Hepatic stellate cell (primary cell): ENCODE results near the gene CYB561A3.

Experiments used
- DNase-seq: peaks from one replicate; pipeline ENCODE4 v3.0.0; 2011; ENCODE audit warnings: low spot score

The CYB561A3 gene

DNA sequence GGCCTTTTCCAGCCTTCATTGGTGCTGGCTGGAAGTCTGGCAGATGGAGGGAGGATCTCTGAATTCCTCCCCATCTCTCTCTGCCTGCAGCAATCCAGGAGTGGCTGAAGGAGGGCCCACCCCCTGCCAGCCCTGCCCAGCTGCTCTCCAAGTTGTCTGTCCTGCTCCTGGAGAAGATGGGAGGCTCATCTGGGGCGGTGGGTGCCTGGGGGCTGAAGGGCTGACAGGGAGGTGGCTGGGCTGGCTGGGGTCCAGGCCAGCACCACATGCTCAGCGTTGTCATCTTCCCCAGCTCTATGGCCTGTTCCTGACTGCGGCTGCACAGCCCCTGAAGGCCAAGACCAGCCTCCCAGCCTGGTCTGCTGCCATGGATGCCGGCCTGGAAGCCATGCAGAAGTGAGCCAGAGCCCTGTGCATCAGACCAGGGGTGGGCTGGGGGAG is 16.5 kb downstream of the CYB561A3 start:
- no peak for DNase-seq

DNA sequence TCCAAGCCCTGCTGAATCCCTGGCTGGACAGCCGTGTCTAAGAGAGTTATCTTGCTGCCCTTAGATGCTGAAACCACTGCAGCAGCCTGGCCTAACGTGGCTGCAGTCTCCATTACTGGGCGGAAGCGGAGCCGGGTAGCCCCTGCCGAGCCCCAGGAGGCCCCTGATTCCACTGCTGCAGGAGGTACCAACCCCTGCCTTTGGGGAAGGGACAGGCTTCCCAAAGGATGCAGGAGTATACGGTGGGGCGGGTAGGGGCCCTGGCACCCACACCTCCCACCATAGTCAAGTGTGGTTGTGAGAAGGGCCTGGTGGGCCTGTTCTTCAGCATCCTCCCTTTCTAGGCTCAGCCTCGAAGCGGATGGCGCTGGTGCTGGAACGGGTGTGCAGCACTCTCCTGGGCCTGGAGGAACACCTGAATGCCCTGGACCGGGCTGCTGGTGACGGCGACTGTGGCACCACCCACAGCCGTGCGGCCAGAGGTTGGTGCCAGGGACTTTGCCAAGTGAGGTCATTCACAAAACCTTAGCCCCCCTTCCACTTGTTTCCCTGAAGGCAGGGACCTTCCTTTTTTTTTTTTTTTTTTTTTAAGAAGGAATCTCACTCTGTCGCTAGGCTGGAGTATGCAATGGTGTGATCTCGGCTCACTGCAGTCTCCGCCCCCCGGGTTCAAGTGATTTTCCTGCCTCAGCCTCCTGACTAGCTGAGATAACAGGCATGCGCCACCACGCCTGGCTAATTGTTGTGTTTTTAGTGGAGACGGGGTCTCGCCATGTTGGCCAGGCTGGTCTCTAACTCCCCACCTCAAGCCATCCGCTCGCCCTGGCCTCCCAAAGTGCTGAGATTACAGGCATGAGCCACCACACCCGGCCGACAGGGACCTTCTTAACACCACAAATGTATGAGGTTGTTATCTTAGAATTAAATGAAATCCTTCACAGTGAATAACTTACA is 17.6 kb downstream of the CYB561A3 start:
- no peak for DNase-seq

DNA sequence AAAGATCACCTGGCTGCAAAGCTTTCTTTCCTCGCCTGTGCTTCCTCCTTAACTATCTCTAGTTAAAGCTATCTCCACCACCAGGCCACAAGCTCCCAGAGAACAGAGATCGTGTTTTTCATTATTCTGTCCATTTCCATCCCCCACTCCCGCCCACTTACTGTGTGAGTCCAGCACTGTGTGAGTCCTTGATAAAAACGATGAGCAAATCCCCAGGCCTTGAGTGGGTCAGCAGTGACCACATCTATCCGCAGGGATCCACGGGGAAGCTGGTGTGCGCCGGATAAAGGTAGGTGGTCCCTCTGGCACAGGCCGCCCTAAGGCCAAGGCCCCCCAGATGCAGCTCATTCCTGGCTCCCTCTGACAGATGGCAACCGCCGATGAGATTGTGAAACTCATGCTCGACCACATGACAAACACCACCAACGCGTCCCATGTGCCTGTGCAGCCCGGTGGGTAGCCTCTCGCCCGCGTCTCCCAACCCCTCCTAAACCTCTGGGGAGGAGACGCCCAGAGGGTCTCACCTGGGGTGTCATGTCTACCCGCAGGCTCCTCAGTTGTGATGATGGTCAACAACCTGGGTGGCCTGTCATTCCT is 19.4 kb downstream of the CYB561A3 start:
- no peak for DNase-seq

DNA sequence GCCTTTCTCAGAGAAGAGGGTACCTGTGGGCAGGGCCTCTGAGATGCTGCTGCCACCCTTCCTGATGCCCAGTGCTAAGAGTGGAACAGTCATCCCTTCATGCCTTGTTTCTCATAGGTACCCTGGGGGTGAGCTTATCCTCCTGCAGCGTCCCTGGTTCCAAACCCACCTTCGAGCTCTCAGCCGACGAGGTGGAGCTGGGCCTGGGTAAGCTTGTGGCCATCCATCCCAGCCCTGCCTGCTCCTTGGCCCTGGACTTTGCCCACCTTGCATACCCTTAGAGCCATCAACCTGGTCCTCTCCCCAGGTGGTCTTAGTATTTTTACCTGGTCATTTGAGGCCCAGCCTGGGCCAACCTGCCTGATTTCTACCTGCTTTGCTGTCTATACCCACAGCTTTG is 20.0 kb downstream of the CYB561A3 start:
- DNase-seq = no peak

DNA sequence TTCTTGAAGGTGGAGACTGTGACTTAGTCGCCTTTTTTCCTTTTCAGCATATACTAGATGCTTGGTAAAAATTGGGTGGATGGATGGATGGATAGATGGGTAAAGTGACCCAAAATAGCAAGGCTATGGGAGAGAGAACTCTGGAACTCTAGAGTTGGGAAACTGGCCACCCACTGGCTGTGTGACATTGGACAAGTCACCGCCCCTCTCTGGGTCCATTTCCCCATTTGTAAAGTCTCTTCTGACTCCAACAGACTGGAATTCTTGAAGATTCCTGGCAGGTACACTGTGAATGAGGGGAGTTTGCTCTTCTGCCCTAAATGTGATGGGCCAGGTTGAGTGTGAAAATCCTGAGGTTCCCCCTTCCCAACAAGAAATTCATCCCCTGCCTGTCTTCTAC is 20.7 kb downstream of the CYB561A3 start:
- no peak for DNase-seq

DNA sequence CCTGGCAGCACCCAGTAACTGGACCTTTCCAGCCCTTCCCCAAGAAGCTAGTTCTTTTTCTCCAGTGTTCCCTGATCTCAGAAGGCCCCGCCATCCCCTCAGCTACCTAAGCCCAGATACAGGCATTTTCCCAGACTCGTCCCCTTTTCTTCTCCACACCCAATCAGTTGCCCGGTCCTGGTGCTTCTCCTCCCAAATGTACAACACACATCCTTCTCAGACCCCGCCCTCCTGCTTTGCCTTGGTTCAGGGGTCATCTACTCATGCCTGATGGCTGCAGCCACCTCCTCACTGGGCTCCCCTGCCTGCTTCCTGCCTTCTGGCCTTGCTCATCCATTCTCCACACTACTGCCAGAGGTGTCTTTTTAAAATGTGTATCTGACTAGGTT is 22.2 kb downstream of the CYB561A3 start:
- DNase-seq = no peak

DNA sequence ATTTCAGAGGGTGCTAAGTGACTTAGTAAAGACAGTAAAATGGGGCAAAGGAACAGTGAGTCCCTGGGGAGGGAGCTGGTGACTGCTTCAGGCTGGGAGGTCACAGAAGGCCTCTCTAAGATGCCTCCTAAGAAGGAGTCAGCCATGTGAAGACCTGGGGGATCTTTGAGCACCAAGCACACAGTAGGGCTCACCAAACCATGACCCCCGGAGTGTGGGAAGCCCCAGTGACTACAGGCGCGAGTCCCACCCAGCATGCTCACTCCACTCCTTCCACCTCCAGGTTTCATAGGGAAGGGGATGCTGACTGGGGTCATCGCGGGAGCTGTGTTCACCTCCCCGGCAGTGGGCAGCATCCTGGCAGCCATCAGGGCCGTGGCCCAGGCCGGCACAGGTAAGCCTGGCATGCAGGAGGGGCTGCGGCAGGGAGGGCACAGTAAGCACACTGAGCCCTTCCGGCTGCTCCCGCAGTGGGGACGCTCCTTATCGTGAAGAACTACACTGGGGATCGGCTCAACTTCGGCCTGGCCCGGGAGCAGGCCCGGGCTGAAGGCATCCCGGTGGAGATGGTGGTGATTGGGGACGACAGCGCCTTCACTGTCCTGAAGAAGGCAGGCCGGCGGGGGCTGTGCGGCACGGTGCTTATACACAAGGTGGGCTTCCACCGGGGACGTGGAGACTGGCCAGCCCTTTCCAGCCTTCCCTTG is 22.7 kb downstream of the CYB561A3 start:
- no peak for DNase-seq

DNA sequence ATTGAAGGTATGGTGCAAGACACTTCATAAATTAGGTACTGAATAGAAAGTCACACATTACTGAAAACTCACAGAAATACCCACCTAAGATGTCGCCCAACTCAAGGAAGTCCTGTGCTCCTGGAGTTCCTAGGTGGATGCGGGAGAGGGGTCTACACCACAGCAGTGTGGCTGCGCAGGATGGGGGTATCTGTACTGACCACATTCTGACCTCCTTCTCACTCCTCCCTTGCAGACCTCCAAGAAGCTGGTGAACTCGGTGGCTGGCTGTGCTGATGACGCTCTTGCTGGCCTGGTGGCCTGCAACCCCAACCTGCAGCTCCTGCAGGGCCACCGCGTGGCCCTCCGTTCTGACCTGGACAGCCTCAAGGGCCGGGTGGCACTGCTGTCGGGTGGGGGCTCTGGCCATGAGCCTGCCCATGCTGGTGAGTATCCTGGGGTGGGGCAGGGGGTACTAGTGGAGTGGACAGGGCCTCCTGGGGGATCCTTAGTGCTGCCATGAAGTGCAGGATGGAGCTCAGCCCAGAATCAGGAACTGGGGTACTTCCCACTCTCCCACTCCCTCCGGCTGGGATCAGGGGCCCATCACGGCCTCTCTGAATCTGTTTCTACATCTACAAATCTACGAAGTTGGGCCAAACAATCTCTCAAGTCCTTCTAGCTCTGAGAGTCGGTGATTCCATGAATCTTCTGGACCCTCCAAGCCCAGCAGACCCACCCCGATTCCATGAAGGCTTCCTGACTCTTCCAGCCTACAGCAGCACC is 23.8 kb downstream of the CYB561A3 start:
- DNase-seq = no peak

DNA sequence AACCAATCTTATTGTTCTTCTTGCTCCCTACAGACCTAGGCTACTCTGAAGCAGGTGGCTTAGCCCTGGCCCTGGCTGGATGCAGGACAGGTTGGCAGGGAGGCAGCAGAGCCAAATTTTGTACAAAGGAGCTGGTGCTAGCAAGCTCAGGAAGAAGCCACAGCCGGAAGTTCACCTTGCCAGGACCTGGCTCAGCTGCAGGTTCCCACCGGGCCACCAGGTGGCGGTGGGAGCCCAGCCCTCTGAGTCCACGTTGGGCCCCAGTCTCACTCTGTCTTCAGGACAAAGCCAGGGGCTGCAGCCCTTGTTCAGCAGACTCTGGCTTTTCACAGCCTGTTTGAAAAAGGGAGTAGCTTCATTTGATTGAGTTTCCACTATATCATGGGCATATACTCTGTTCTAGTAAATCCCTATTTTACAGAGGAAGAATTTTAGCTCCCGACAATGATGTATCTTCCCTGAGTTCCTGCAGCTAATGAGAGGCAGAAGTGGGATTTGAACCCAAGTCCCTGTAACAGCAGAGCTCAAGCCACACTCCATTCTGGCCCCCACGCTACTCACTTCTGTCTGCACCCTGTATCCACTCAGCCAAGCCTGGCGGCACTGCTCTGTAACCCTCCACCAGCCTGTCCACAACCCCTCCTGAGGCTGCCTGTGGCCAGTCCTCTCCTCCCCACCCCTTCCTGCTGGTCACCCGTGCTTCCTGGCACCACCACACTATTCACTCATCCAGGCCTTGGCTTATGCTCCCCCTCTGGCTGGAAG is 25.3 kb downstream of the CYB561A3 start:
- peak; percentile 89 for DNase-seq

DNA sequence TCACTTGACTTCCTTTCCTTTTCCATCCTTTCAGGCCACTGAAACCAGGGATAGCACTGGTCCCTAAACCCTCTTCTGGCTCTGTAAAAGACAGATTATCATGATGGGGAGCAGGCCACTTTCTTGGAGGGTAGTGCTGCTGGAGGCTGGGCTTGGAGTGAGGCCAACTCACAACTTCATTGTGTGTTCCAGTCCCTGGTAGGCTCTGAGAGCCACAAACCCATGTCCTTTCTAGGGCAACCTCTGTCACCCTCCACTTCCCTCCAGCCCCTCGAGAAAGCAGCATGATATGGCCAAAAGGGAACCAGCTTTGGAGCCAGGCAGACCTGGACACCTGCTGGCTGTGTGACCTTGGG is 26.3 kb downstream of the CYB561A3 start:
- DNase-seq = no peak

DNA sequence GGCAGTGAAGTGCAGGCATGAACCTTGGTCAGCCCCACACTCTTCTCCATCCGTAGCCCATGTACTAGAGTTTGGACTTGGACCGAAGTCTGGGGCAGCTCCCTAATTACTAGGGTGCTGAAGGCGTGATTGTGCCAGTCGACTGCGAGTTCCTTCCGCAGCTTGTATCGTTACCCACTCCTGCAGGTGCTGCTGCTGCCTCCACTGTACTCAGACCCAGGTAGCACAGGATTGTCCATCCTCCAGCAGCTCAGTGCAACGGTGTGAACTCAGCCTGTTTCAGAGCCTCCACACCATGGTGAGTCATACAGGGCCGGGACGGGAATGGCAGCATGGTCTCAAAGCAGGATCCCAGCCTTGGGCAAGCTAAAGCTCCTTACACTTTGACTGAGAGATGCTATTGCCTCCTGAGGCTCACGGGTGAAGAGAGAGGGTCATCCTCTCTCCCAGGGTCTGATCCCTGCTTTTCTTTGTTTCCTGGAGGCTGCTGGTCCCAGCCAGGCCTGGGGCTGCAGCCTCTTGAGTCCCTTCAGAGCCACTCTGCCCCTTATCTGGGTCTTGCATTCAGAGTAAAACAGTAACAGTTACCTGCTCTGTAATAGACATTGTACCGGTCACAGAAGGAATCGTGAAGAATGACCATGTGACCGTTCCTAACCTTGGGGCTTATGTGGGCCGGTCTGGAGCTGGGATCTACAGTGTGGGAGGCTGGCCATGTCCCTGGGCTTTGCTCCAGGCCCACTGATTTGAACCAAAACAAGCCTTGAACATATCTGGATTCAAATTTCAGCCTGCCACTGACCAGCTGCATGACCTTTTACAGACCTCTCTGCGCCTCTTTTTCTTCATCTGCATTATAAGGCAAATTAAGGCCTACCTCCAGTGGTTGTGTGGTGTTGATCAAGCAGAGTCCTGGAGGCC is 27.0 kb downstream of the CYB561A3 start:
- peak; percentile 42 for DNase-seq

DNA sequence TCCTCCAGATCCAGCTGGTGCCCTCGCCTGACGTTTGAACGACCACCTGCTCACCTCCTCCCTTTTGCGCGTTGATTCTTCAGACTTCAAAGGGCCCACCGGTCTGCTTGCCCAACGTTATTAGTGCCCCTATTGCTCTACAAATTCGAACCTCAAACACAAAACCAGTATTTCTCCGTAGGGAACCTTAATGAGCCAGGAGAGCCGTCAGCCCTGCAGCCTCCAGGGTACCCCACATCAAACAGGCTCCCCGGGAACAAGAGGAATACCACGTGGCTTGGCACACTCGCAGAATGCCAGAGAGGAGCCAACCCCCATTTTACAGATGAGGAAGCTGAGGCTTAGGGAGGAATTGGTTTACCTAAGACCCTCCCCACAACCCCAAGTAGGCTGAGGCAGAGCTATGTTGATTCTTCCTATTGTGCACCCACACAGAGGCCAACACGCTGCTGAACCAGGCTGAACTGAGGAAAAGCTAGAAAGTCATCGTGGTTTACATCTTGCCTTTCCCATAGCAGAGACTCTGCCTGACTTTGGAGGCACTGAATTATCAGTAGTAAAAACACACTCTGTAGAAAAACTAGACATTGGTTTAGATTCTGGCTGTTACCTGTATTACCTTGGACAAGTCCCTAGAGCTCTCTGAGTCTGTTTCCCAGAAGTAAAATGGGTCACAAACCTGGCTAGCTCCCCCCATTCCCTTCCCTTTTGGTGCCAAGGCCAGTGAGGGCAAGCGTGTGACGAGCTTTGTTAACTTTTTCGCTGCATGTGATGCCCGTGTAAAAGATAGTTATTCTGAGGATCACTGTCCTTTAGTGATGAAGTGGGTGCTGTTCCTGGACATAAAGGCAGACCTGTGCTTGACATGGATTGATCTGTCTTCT is 27.9 kb downstream of the CYB561A3 start:
- DNase-seq = no peak

DNA sequence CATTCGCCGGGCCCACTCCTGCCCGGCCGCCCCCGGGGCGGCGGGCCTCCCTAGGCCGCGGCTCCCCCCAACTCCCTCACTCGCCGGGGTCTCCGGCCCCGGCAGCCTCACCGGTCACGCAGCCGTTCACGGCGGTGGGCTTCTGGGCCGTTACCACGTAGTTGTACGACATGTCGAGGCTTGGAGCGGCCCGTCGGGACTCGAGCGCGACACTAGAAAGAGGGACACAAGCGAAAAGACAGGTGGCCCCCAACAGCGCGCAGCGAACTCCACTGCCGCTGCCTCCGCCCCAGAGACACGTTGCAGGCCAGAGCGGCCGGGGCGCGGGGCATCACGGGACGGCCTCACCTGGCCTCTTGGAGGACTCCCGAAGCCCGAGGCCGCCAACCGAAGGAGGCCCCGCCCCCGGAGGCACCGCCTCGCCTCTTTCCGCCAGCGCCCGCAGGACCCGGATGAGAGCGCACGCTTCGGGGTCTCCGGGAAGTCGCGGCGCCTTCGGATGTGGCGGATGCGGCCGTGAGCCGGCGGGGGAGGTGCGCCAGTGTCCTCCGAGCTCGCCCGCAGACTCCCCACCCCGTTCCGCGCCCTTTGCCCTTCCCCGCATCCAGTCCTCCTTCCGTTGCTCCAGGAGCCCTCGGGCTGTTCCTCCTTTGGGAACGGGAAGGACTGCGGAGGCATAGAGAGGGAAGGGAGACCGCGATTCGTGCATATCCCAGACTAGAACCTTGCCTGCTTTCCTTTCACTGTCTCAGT is 28.7 kb downstream of the CYB561A3 start, which contains the start of the genes DDB1 and TKFC:
DDB1 (minus strand) TSS at position 309 of the 753 bp plus-strand sequence; CDS start at position 172, 137 bp downstream.
TKFC (plus strand) TSS at position 432 of the 753 bp plus-strand sequence. CDS start 1,501 bp downstream, outside the sequence.
- DNase-seq = peak; percentile 94

DNA sequence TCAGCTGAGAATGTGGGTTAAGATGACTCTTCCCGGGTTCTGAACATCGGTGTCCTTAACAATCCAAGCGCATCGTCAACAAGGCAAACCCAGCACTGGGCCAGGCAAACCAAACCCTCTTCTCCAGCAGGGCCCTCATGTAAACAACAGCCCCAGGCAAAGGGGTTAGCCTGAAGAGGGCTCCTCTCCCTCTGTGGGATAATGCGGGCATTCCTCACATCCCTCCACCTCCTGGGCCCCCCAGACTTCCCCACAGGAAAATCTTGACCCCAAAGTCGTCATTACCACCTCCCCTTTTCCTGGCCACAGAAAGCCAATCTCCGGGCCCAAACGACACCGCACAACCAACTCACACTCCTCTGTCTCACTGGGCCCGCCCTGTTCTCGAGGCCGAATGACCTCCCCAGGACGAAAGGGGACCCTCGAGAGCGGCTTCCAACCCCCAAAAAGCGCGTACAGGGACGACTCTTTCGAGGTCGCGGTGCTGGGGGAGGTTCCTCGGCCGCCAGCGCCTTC is 29.3 kb downstream of the CYB561A3 start:
- DNase-seq = peak; percentile 71

DNA sequence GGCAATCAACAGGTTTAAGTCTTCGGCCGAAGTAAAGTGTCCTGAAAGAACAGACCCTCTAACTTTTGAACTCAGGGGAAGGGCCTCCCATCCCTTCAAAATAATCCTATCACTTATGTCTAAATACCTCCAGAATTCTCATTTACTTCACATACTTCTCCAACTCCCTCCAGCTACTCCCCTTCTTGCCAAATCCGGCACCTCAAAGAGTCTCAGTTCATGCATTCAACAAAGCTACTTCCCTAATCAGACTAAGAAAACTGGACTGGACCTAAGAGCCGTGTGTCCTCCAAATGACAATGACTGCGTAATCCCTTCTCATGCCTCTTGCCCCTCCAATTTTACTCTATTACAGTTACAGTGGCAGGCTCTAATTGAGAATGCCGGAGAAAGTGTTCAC is 30.0 kb downstream of the CYB561A3 start:
- DNase-seq = no peak

DNA sequence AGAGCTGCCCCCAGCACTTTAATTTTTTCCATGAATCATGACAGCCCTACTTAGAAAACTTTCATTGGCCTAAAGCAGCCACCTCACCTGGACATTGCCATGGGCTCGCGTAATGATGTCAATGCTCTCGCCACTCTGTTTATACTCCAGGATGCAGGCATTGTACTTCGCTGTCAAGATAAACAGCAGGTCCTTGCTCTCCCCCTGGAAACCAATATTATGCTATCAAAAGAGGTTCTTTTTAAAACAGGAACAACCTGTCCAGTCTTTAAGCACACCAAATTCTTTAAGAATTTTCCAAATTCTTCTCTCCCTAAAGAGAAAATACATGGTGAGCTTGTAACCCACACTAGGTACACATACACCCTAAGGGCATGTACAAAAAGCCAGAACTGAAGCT is 31.8 kb downstream of the CYB561A3 start:
- DNase-seq = no peak

DNA sequence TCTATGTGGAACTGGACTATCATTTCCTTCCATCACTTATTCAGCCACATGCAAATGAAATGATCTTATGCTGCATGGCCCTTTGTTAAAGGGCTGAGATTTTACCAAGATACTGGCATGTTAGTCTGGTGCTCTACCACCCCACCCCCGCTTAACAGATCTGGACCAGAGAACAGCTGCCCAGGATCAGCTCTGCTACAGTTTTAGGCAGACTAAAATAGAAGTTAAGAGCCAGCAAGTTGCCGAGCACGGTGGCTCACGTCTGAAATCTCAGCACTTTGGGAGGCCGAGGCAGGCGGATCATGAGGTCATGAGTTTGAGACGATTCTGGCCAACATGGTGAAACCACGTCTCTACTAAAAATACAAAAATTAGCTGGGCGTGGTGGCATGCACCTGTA is 33.3 kb downstream of the CYB561A3 start:
- no peak for DNase-seq

DNA sequence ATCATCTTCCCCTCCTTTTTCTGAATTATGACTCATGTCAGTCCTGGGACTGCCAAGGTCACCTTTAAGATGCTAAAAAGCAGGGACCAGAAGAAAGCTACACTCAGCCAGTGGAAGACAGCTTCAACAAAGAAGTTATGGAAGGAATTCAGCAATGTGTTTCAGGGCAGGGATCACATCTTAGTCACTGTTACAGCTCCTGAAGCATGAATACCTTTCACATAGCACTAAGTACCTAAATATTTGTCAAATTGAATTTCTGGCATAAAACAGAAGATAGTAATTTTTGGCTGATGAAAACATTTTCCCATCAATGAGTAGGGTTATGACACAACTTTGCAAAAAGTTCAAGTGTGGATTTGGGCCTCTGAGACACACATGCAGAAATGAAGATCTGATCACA is 34.0 kb downstream of the CYB561A3 start:
- DNase-seq = no peak
